Measurements from ENCODE around the gene POU4F2.
"Not testable (repeated sequence)": the region's sequence is repeated elsewhere in the genome, so short reads cannot be mapped to it uniquely, and the experiment has no call there.

Gene POU4F2

DNA sequence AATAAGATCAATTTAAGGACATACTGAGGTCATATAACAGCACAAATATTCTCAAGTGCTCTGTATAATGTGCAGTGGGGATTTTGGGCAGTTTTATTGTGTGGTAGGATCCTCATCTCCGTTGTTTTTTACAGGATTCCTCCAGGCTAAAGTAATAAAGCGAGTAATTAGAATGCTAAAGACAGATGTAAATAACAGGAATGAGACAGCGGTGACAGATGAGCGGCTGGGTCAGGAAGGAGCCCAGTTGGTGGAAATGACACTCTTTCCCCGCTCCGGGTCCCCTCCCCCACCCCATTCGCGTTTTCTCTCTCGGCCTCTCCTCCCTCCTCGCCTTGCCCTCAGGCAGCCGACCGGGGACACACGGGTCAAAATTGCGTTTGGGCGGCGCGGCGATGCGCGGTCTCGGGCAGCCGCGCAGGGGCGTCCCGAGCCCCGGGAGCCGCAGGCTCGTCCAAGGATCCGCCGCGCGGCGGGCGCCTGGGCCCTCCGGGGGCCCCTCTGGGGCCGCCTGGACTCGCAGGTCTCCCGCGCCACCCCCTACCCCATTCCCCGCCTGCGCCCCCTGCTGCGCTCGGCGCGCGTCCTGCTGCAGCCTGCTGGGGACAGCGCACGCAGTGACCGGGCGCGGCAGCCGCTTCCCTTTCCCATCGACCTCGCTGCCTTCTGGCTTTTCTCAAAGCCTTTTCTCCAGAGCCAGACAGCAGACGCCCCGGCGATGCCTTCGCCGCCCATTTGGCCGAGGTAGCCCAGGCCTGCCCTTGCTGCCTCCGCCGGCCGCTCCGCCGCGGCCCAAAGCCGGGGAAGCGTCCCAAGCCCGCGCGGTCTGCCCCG lies 16.2 kb downstream of the POU4F2 start:
- no peak for DNase-seq (ENCODE audit: low spot score)

DNA sequence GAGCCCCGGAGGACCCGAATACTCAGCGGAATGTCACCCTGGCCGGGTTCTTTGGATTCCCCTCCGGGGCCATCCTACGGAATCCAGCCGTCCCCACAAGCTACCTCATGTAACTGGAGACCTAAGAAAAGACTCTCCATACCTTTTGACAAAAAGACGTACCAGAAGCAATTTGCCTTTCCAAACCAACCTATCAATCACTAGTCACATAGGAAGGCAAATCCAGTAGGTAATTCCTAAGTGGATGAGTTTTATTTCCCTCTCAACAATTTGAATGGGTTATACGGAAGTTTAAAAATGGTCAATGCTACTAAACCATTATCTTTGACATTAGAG lies 16.8 kb downstream of the POU4F2 start:
- no peak for DNase-seq (ENCODE audit: low spot score)

DNA sequence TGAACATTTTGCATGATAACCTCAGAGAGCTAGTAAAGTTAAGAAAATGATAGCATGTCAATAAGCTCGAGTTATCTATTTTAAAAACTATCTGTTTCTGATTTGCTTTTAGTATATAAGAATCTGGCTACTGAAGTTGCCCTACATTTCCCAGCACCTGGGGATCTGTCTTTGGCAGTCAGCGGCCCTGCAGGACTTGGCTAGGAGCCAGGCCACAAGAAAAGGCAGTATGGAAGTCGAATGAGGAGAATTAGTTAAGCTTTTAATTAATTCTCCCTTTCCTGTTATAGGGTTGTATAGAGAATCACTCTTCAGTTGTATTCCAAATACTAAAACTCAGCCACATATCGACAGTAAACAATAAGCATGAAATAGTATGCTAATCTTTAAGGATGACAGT lies 22.7 kb downstream of the POU4F2 start:
- DNase-seq (ENCODE audit: low spot score), result no peak

- DNase-seq (ENCODE audit: low spot score), result not testable (repeated sequence)
Observed at GRCh38 chr4:146663968-146664311, 25.2 kb downstream of the POU4F2 start.

DNA sequence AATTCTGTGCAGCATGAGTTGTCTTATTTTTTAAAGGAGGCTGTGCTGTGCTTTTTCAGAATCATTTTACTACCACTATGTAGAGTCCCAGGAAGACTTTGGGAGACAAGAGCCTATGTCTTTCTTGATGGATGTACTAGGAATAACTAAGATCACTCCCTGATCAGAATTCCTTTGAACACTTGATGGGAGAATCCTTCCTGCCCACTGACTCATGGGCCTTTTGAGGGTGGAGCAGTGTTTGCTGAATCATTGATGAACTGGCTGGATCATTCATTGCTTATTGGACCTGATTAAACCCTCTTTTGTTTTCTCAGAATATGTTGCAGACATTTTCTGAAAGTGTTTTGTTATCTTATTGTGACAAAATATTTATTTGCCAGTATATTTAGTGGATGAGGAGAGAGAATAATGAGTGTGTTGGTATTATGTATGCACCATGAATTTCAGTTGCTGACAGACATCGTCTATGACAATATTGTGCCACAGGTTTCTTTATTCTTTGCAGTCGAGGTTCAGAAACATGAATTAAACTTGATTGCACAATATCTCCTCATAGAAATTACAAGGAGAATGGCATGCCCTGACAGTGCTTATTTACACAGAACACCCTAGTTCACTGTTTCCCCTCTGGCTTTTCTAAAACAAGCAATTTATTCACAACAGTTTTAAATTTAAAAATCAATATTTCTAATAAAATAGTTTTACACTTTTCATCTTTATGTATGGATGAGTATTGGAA lies 36.3 kb downstream of the POU4F2 start:
- DNase-seq (ENCODE audit: low spot score), result no peak
